OCI-LY3 (cell line): ENCODE measurements around the gene AHCYL2.

ENCODE experiments used
- EZH2phosphoT487 ChIP-seq: fragments of 200-600 bp; shearing (Covaris generic); IDR thresholded peaks from 2 replicates; pipeline ENCODE4 v1.6.1; 2018; ENCODE audit warnings: antibody characterized with exemption, mixed run types, low read depth
- TF ChIP-seq, protein P1 (sequence below): fragments of 200-600, 300-600 bp; sonication (generic); IDR thresholded peaks from 2 replicates; pipeline ENCODE4 v1.5.1; 2014; ENCODE audit warnings: antibody characterized with exemption, low read length, low read depth

- TF ChIP-seq, protein P1, sequence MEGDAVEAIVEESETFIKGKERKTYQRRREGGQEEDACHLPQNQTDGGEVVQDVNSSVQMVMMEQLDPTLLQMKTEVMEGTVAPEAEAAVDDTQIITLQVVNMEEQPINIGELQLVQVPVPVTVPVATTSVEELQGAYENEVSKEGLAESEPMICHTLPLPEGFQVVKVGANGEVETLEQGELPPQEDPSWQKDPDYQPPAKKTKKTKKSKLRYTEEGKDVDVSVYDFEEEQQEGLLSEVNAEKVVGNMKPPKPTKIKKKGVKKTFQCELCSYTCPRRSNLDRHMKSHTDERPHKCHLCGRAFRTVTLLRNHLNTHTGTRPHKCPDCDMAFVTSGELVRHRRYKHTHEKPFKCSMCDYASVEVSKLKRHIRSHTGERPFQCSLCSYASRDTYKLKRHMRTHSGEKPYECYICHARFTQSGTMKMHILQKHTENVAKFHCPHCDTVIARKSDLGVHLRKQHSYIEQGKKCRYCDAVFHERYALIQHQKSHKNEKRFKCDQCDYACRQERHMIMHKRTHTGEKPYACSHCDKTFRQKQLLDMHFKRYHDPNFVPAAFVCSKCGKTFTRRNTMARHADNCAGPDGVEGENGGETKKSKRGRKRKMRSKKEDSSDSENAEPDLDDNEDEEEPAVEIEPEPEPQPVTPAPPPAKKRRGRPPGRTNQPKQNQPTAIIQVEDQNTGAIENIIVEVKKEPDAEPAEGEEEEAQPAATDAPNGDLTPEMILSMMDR: no peak
- TF ChIP-seq EZH2phosphoT487: no peak
These were observed 37.5 kb downstream of the AHCYL2 start for GRCh38 chr7:129262324-129262723.
